ENCODE data around the gene RIPOR3.
"Not testable (repeated sequence)": the region's sequence is repeated elsewhere in the genome, so short reads cannot be mapped to it uniquely, and the experiment has no call there.

The RIPOR3 gene

DNA sequence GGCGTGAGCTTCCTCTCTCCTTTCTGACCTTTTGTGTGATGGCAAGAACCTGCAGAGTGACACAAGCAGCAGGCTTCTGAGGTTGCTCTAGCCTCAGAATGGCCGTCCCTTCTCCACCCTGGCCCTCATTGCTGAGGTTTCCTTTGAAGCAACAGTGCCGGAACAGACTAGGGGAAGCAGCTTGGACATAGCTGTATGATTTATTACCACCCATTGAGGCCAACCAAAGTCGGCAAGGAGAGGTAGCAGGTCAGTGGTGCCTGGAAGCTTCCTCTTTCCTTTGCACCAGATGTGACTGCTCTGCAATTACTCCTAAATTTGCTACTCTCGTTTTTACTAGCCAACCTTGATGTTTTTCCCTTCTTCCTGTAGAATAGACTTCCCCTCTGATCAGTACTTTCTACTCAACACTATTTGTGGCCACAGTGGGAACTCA, 149.7 kb downstream of the RIPOR3 start:
- Histone ChIP-seq H3K36me3 (ENCODE audit: low read length) (no peaks in the 10 kb centered on the region), H3K4me3 (ENCODE audit: insufficient read depth, low read length, poor library complexity, severe bottlenecking) (no peak overlapping the region), H3K27ac (ENCODE audit: low read depth, low read length) (no peak overlapping the region), H3K9ac (ENCODE audit: low read length) (no peak overlapping the region), H3K4me2 (ENCODE audit: low read depth, low read length, poor library complexity, severe bottlenecking) (no peak overlapping the region), H4K20me1 (ENCODE audit: low read depth, low read length) (peaks cover 15% of the 10 kb centered on the region; the same call in 1 of the 2 replicates), H3K79me2 (ENCODE audit: insufficient read depth, low read length) (peaks cover 6% of the 10 kb centered on the region; the same call in 1 of the 2 replicates), H2AFZ (ENCODE audit: low read depth, low read length, severe bottlenecking) (no peak overlapping the region), H3K27me3 (ENCODE audit: low read length) (no peaks in the 10 kb centered on the region), H3F3A (ENCODE audit: insufficient read depth) (no peaks in the 10 kb centered on the region), H3K9me3 (ENCODE audit: insufficient read depth, low read length) (no peaks in the 10 kb centered on the region), H3K9me2 (replicated peaks; ENCODE audit: insufficient read depth, low read length) (no peaks in the 10 kb centered on the region)
- no peak for TF ChIP-seq EZH2phosphoT487 (conservative IDR thresholded peaks at IDR 0.05; ENCODE audit: low read length)
- TF ChIP-seq, protein P1, sequence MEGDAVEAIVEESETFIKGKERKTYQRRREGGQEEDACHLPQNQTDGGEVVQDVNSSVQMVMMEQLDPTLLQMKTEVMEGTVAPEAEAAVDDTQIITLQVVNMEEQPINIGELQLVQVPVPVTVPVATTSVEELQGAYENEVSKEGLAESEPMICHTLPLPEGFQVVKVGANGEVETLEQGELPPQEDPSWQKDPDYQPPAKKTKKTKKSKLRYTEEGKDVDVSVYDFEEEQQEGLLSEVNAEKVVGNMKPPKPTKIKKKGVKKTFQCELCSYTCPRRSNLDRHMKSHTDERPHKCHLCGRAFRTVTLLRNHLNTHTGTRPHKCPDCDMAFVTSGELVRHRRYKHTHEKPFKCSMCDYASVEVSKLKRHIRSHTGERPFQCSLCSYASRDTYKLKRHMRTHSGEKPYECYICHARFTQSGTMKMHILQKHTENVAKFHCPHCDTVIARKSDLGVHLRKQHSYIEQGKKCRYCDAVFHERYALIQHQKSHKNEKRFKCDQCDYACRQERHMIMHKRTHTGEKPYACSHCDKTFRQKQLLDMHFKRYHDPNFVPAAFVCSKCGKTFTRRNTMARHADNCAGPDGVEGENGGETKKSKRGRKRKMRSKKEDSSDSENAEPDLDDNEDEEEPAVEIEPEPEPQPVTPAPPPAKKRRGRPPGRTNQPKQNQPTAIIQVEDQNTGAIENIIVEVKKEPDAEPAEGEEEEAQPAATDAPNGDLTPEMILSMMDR (IDR thresholded peaks at IDR 0.05; ENCODE audit: insufficient read depth, low read length, poor library complexity, severe bottlenecking) = no peak

DNA sequence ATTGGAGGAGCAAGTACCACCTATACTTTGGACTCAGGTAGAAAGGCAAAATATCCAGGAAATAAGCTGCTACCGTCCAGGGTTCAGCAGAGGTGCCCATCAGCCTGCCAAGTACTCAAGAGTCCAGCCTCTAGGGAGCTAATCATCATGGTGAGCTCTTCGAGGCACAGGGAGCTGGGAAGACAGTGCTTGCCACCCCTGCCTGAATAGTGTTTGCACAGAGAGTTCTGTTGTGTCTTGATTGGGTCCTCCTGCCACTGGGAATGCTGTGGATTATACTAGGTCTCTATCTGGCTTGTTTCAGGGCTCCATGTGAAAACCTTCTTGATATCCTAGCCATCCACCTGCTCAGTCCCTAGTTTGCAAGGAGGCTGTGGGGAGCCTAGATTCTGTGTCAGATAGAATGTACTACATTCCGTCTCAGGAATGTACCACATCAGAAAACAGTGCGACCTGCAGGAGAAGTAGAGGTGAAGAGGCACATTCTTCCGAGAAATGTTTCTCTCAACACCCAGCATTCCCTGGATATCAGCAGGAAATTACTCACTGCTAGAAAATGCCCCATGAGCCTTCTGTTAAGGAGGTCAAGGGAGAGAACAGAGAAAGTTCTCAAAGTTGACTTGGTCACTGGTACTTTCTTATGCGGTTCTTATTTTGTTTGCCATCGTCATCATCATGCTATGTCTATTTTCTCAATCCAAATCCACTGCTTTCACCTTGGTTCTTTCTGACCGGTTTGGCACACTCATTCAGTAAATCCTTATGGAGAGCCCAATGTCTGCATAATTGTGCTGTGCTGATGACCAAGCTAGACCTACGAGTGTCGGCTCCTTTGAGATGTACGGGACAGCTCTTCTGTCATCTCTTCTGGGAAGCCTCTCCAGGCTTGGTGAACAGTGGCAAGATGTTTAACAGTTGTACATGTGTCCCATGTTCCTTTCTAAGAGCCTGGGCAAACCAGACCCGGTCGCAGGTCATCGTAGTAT, 150.4 kb downstream of the RIPOR3 start:
- Histone ChIP-seq H3K27ac (ENCODE audit: low read depth, low read length) (no peak overlapping the region), H3K9me2 (replicated peaks; ENCODE audit: insufficient read depth, low read length) (no peaks in the 10 kb centered on the region), H3F3A (ENCODE audit: insufficient read depth) (no peaks in the 10 kb centered on the region), H3K4me2 (ENCODE audit: low read depth, low read length, poor library complexity, severe bottlenecking) (no peak overlapping the region), H3K9ac (ENCODE audit: low read length) (no peak overlapping the region), H4K20me1 (ENCODE audit: low read depth, low read length) (peaks cover 15% of the 10 kb centered on the region; the same call in 1 of the 2 replicates), H3K36me3 (ENCODE audit: low read length) (no peaks in the 10 kb centered on the region), H3K4me3 (ENCODE audit: insufficient read depth, low read length, poor library complexity, severe bottlenecking) (no peak overlapping the region), H3K27me3 (ENCODE audit: low read length) (no peaks in the 10 kb centered on the region), H3K79me2 (ENCODE audit: insufficient read depth, low read length) (peaks cover 6% of the 10 kb centered on the region; the same call in 1 of the 2 replicates), H2AFZ (ENCODE audit: low read depth, low read length, severe bottlenecking) (no peak overlapping the region), H3K9me3 (ENCODE audit: insufficient read depth, low read length) (no peaks in the 10 kb centered on the region)
- TF ChIP-seq, protein P1 (IDR thresholded peaks at IDR 0.05; ENCODE audit: insufficient read depth, low read length, poor library complexity, severe bottlenecking) = no peak
- no peak for TF ChIP-seq EZH2phosphoT487 (conservative IDR thresholded peaks at IDR 0.05; ENCODE audit: low read length)

DNA sequence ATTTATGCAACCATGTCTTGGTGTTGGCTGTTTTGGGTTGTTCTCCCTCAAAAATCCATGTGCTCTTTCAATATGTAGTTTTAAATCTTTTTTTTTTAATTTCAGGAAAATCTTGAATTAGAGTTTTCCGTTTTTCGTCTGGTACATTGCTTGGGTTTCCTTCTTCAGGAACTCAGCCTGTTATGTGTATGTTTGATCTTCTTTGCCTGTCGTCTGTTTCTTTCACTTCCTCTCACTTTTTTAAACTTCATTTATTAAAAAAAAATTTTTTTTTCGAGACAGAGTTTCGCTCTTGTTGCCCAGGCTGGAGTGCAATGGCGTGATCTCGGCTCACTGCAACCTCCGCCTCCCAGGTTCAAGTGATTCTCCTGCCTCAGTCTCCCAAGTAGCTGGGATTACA, 151.5 kb downstream of the RIPOR3 start:
- not testable (repeated sequence) for H3K27ac ChIP-seq (ENCODE audit: low read depth, low read length); H3K79me2 ChIP-seq (ENCODE audit: insufficient read depth, low read length); H3K27me3 ChIP-seq (ENCODE audit: low read length); H3K36me3 ChIP-seq (ENCODE audit: low read length); H3K9ac ChIP-seq (ENCODE audit: low read length); H3K4me3 ChIP-seq (ENCODE audit: insufficient read depth, low read length, poor library complexity, severe bottlenecking); H3K4me2 ChIP-seq (ENCODE audit: low read depth, low read length, poor library complexity, severe bottlenecking); H3F3A ChIP-seq (ENCODE audit: insufficient read depth); H2AFZ ChIP-seq (ENCODE audit: low read depth, low read length, severe bottlenecking); H3K9me2 ChIP-seq (replicated peaks; ENCODE audit: insufficient read depth, low read length); H3K9me3 ChIP-seq (ENCODE audit: insufficient read depth, low read length)
- H4K20me1 ChIP-seq (ENCODE audit: low read depth, low read length) = peaks cover 15% of the 10 kb centered on the region; the same call in 1 of the 2 replicates

DNA sequence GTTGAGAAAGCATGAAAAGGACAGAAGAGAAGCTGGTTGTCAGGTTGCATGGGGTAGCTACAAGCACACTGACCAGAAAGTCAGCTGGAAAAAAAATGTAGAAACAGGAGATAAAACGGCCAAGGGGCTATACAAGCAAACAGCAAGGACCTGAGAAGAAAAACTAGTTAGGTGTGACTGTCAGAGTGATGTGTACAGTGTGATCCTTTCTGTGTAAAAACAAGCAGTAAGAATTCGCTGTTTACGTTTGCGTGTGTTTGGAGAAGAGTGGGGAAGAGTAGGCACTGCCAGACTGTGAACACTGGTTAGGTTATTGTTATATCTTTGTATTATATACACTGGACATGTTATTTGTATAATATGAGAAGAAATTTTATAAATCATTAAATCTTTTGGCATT, 153.1 kb downstream of the RIPOR3 start:
- H3K27me3 ChIP-seq (ENCODE audit: low read length) = no peaks in the 10 kb centered on the region
- no peak overlapping the region for H3K27ac ChIP-seq (ENCODE audit: low read depth, low read length)
- H3F3A ChIP-seq (ENCODE audit: insufficient read depth) = no peaks in the 10 kb centered on the region
- H3K9me3 ChIP-seq (ENCODE audit: insufficient read depth, low read length) = no peaks in the 10 kb centered on the region
- no peak overlapping the region for H3K4me3 ChIP-seq (ENCODE audit: insufficient read depth, low read length, poor library complexity, severe bottlenecking)
- H3K79me2 ChIP-seq (ENCODE audit: insufficient read depth, low read length) = peaks cover 4% of the 10 kb centered on the region; the same call in 1 of the 2 replicates
- H4K20me1 ChIP-seq (ENCODE audit: low read depth, low read length) = peaks cover 12% of the 10 kb centered on the region; the same call in 1 of the 2 replicates
- no peak overlapping the region for H2AFZ ChIP-seq (ENCODE audit: low read depth, low read length, severe bottlenecking)
- H3K4me2 ChIP-seq (ENCODE audit: low read depth, low read length, poor library complexity, severe bottlenecking) = no peak overlapping the region
- H3K36me3 ChIP-seq (ENCODE audit: low read length) = no peaks in the 10 kb centered on the region
- no peak overlapping the region for H3K9ac ChIP-seq (ENCODE audit: low read length)
- H3K9me2 ChIP-seq (replicated peaks; ENCODE audit: insufficient read depth, low read length) = no peaks in the 10 kb centered on the region
- TF ChIP-seq EZH2phosphoT487 (conservative IDR thresholded peaks at IDR 0.05; ENCODE audit: low read length) = no peak
- TF ChIP-seq, protein P1 (IDR thresholded peaks at IDR 0.05; ENCODE audit: insufficient read depth, low read length, poor library complexity, severe bottlenecking) = no peak
